Activated naive CD4-positive, alpha-beta T cell treated with anti-CD3 and anti-CD28 coated beads, Interleukin-2, amount 10 ng/mL, durations not matched to agents 7 days and 5 days (primary cell): ENCODE measurements around the gene C10orf105.
A peak's percentile ranks its signal among the peaks of the same experiment; 100 is the strongest.

Experiments
- CTCF ChIA-PET: fragments of 350-600 bp; sonication (Branson Sonifier 250); formaldehyde crosslinking; loops from one replicate; lab custom pipeline; 2021; ENCODE audit warnings: antibody characterized with exemption; lab: Charles Lee
- DNase-seq: peaks from one replicate; pipeline ENCODE4 v3.0.0-alpha.2; 2020
- H3K27ac Mint-ChIP-seq: one replicate; pipeline ENCODE4 v1.8.0; 2021; ENCODE audit warnings: mild to moderate bottlenecking, moderate library complexity, mixed read lengths
- H3K27me3 Mint-ChIP-seq: one replicate; pipeline ENCODE4 v1.8.0; 2021; ENCODE audit warnings: mild to moderate bottlenecking, mixed read lengths
- H3K36me3 Mint-ChIP-seq: one replicate; pipeline ENCODE4 v1.8.0; 2021; ENCODE audit warnings: mixed read lengths
- H3K4me1 Mint-ChIP-seq: one replicate; pipeline ENCODE4 v1.8.0; 2021; ENCODE audit warnings: mixed read lengths
- H3K4me3 Mint-ChIP-seq: one replicate; pipeline ENCODE4 v1.8.0; 2021; ENCODE audit warnings: mild to moderate bottlenecking, moderate library complexity, mixed read lengths
- H3K9me3 Mint-ChIP-seq: one replicate; pipeline ENCODE4 v1.8.0; 2021; ENCODE audit warnings: mixed read lengths

The C10orf105 gene

DNA sequence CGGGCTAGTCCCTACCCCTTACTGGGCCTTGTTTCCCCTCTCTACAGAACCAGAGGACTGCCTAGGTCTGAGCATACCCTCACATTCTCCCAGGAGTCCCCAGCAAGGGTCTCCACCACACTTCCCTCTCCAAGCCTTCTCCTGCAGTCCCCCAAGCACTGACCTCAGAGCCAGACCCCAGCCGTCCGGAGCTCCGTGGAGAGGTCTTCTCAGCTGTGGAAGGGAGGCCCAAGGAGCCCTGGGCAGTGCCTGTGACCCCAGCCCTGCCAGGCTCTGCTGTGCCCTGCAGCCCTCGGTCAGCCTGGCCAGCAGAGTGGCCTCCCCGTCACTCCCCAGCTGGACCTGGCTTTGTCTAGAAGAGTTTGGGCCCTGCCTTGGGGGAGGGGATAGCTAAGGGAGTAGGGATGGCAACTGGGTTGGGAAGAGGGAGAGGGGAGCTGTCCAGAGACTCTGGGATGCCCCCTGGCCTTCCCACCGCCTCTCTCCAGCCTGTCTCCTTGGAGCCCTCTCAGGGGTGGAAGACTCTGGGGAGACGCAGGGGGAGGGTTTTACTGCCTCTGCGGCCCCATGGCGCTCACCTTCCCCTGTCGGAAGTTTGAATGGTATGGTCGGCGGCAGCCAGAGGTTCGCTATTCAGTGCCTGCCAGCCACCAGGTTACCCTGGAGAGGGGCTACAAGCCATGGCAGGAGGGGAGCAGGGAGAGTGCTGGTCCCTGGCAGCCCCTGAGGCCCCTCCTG, at the start of gene C10orf105:
TSS of gene C10orf105 (minus strand) at position 315 of the 738 bp plus-strand sequence. CDS start 3,441 bp downstream, outside the sequence.
- Mint-ChIP-seq H3K4me1 (peaks cover 43% of the 10 kb centered on the region), H3K9me3 (no peaks in the 10 kb centered on the region), H3K36me3 (peaks cover 3% of the 10 kb centered on the region), H3K27me3 (peaks cover 11% of the 10 kb centered on the region), H3K27ac (no peak within 1 kb of the TSS), H3K4me3 (no peak within 1 kb of the TSS)
- DNase-seq: no peak
- CTCF ChIA-PET: interaction anchor here (1.0 to 4.5 kb wide), 4 partner anchors 11 to 54 kb away, joined by 3 to 31 read pairs (median 13); partner anchors contain the start of gene VSIR

GRCh38 chr10:71767420-71768035, 48.0 kb upstream of the C10orf105 start:
- peak overlapping the region; percentile 34 for H3K4me3 Mint-ChIP-seq
- no peaks in the 10 kb centered on the region for H3K27me3 Mint-ChIP-seq
- H3K4me1 Mint-ChIP-seq: peaks cover 86% of the 10 kb centered on the region
- CTCF ChIA-PET: interaction anchor here (0.8 to 4.3 kb wide), 9 partner anchors 11 to 375 kb away, joined by 3 to 25 read pairs (median 5); no protein-coding TSS in a partner anchor
- H3K36me3 Mint-ChIP-seq: peaks cover 74% of the 10 kb centered on the region
- H3K27ac Mint-ChIP-seq: peak overlapping the region; percentile 94
- no peaks in the 10 kb centered on the region for H3K9me3 Mint-ChIP-seq
- no peak for DNase-seq

DNA sequence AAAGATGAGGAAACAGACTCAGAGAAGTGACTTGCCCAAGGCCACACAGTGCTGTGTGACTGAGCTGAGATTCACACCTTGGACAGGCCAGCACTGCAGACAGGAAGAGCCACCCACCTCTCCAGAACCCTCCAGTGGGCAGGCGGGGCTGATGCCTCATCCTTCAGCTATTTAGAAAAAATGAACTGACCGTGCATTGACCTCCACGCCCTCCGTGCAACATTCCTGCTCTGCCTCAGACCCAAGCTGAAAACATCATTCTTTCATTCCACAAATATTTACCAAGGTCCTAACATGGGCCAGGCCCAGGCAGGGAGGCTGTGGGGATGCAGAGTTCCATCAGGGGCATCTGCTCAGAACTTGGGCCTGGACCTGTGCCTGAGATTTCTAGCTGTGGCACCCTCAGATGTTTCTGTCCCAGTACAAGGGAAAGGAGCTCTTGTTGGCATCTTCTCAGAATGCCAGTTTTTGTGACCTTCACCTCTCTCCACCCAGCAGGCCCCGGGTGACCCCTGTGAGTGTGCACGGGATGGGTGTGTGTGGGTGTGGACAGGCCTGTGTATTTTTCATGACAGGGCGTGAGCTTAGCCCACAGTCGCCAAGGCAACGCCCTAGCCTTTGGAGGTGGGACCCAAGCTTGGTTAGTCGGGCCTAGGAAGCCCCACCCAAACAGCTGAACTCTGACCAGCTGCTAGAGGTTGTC, 47.3 kb upstream of the C10orf105 start:
- H3K4me1 Mint-ChIP-seq: peaks cover 88% of the 10 kb centered on the region
- no peaks in the 10 kb centered on the region for H3K27me3 Mint-ChIP-seq
- H3K4me3 Mint-ChIP-seq: no peak overlapping the region
- peak overlapping the region; percentile 94 for H3K27ac Mint-ChIP-seq
- peak; percentile 41 for DNase-seq
- CTCF ChIA-PET: interaction anchor here (0.8 to 4.3 kb wide), 6 partner anchors 11 to 374 kb away, joined by 3 to 25 read pairs (median 4); no protein-coding TSS in a partner anchor
- H3K9me3 Mint-ChIP-seq: no peaks in the 10 kb centered on the region
- peaks cover 70% of the 10 kb centered on the region for H3K36me3 Mint-ChIP-seq

GRCh38 chr10:71765906-71766716, 46.5 kb upstream of the C10orf105 start:
- Mint-ChIP-seq H3K27ac (peak overlapping the region; percentile 79), H3K4me3 (no peak overlapping the region), H3K4me1 (peaks cover 89% of the 10 kb centered on the region), H3K36me3 (peaks cover 69% of the 10 kb centered on the region), H3K9me3 (no peaks in the 10 kb centered on the region), H3K27me3 (no peaks in the 10 kb centered on the region)
- no peak for DNase-seq
- CTCF ChIA-PET: interaction anchor here (1.1 to 4.3 kb wide), 3 partner anchors 10 to 373 kb away, joined by 3 to 25 read pairs (median 6); no protein-coding TSS in a partner anchor

DNA sequence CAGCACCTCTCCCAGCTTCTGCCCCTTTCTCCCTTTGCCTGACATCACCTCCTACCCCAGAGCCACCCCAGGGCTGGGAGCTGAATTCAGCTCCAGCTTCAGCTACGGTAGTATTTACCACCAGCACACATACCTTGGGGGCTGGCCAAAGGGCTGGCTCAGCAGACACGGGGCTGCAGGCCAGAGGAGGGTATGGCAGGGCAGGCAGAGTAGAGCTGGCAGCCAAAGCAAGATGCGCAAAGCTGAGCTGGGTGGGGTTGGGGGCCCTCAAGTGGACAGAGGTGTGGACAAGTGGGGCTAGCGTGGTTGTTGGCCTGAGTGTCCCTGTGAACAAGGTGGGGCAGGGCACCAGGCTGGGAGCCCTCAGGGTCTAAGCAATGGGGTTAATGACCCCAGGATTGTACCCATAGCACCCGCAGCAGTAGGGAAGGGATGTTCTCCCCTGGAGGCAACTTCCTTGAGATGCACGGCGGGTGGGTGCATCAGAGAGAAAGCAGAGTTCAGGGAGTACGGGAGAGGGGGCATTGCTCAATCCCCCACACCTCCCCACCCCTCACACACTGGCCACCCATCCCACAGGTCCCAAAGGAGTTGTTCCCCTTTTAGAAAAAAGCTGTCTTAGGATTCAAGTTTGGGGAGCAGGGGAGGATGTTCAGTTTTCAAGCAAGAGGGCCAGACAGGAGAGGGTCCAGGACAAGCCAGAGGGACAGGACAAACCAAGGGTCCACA, 45.8 kb upstream of the C10orf105 start:
- Mint-ChIP-seq H3K27ac (peak overlapping the region; percentile 79), H3K27me3 (no peaks in the 10 kb centered on the region)
- CTCF ChIA-PET: interaction anchor here (1.1 to 4.3 kb wide), 4 partner anchors 8 to 59 kb away, joined by 3 to 25 read pairs (median 9); partner anchors contain the start of gene VSIR

GRCh38 chr10:71763352-71764127, 44.0 kb upstream of the C10orf105 start:
- H3K36me3 Mint-ChIP-seq: peaks cover 68% of the 10 kb centered on the region
- H3K4me3 Mint-ChIP-seq: no peak overlapping the region
- peaks cover 87% of the 10 kb centered on the region for H3K4me1 Mint-ChIP-seq
- H3K9me3 Mint-ChIP-seq: no peaks in the 10 kb centered on the region
- CTCF ChIA-PET: interaction anchor here (0.7 to 3.0 kb wide), 5 partner anchors 10 to 99 kb away, joined by 3 to 15 read pairs (median 4); partner anchors contain the start of gene VSIR
- DNase-seq: no peak
- H3K27me3 Mint-ChIP-seq: no peaks in the 10 kb centered on the region
- H3K27ac Mint-ChIP-seq: peak overlapping the region; percentile 11

More for the DNA sequence above, 45.8 kb upstream of the C10orf105 start:
- Mint-ChIP-seq H3K4me1 (peaks cover 89% of the 10 kb centered on the region), H3K36me3 (peaks cover 71% of the 10 kb centered on the region), H3K4me3 (no peak overlapping the region), H3K9me3 (no peaks in the 10 kb centered on the region)
- no peak for DNase-seq

DNA sequence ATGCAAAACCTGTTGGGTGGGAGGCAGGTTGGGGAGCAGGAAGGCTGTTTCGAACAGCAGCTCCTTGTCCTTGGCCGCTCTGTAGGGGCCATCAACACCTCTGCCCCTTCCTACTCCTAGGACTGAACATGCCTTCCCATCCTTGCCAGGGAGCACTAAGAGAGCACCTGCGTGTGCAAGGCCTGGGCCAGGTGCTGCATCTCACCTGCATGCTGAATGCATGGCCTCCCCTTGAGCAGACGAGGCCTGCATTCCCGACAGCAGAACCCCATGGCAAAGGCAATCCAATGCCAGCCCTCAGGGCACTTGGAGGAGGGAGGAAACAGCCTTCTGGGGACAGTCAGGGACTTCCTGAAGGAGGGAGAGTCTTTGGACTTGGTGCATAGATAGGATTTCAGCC, 42.7 kb upstream of the C10orf105 start:
- Mint-ChIP-seq H3K27me3 (no peaks in the 10 kb centered on the region), H3K36me3 (peaks cover 71% of the 10 kb centered on the region), H3K4me3 (no peak overlapping the region), H3K4me1 (peaks cover 87% of the 10 kb centered on the region), H3K27ac (no peak overlapping the region), H3K9me3 (no peaks in the 10 kb centered on the region)
- no peak for DNase-seq
- CTCF ChIA-PET: interaction anchor here (1.3 to 3.0 kb wide), 4 partner anchors 10 to 65 kb away, joined by 4 to 15 read pairs (median 6); partner anchors contain the start of gene VSIR

DNA sequence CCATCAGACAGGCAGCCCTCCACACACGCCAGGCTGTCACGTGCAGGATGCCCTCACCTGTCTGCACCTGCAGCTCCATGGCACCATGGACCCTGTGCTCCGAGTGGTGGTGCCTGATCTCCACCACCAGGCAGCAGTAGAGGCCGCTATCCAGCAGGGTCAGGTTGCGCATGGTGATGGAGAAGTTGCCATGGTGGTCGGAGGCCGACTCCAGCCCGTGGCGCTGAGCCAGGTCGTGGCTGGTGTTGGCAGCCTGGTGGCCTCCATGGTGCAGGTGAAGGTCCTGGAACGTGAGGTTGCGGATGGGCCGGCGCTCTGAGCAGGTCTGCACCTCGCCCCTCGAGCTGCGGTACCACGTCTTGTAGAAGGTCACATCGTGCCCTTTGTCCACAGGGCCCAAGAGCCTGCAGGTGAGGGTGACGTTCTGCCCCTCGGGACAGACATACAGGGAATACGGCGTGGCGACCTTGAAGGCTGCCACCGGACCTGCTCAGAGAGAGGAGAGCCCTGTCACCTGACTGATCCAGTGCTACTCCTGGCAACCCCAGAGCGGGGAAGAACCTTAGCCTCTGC, 42.0 kb upstream of the C10orf105 start:
- no peaks in the 10 kb centered on the region for H3K27me3 Mint-ChIP-seq
- peaks cover 67% of the 10 kb centered on the region for H3K36me3 Mint-ChIP-seq
- no peak for DNase-seq
- no peaks in the 10 kb centered on the region for H3K9me3 Mint-ChIP-seq
- CTCF ChIA-PET: interaction anchor here (1.0 to 1.3 kb wide), 2 partner anchors 9 to 11 kb away, joined by 3 to 6 read pairs; no protein-coding TSS in a partner anchor
- H3K27ac Mint-ChIP-seq: peak overlapping the region; percentile 70
- H3K4me3 Mint-ChIP-seq: no peak overlapping the region
- peaks cover 87% of the 10 kb centered on the region for H3K4me1 Mint-ChIP-seq

GRCh38 chr10:71761105-71761511, 41.5 kb upstream of the C10orf105 start:
- CTCF ChIA-PET: interaction anchor here (1.0 to 1.3 kb wide), 2 partner anchors 9 to 12 kb away, joined by 3 to 6 read pairs; no protein-coding TSS in a partner anchor
- H3K27ac Mint-ChIP-seq: peak overlapping the region; percentile 70
- H3K4me1 Mint-ChIP-seq: peaks cover 88% of the 10 kb centered on the region
- no peak overlapping the region for H3K4me3 Mint-ChIP-seq
- no peak for DNase-seq
- H3K36me3 Mint-ChIP-seq: peaks cover 68% of the 10 kb centered on the region
- no peaks in the 10 kb centered on the region for H3K9me3 Mint-ChIP-seq
- no peaks in the 10 kb centered on the region for H3K27me3 Mint-ChIP-seq

DNA sequence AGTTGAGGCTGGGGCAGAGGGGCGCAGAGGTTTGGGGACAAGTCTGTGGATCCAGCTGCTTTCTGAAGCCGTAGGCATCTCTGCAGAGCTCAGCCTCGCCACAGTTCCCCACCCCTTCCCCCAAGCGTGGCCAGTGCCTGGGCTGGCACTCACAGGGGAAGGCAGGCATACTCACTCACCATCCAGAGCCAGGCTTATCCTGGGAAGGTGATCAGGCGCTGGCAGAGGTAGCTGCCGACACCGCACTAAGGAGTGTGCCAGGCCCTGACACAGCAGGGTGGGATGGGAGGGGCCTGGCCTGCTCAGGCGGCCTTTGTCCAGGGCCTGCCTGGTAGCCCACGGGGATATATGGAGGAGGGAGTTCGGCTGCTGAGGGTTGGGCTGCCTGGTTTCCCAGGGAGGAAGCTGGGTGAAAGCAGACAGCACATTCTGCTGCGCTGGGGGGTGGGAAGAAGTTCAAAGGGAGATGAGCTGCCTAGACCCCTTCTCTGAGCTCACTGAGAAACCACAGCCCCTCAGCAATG, 37.9 kb upstream of the C10orf105 start:
- H3K9me3 Mint-ChIP-seq: no peaks in the 10 kb centered on the region
- no peaks in the 10 kb centered on the region for H3K27me3 Mint-ChIP-seq
- CTCF ChIA-PET: interaction anchor here (0.7 to 5.1 kb wide), 11 partner anchors 9 to 139 kb away, joined by 3 to 41 read pairs (median 7); partner anchors contain the start of gene VSIR
- peaks cover 93% of the 10 kb centered on the region for H3K4me1 Mint-ChIP-seq
- peaks cover 71% of the 10 kb centered on the region for H3K36me3 Mint-ChIP-seq
- peak overlapping the region; percentile 61 for H3K4me3 Mint-ChIP-seq
- DNase-seq: no peak
- H3K27ac Mint-ChIP-seq: peak overlapping the region; percentile 97

DNA sequence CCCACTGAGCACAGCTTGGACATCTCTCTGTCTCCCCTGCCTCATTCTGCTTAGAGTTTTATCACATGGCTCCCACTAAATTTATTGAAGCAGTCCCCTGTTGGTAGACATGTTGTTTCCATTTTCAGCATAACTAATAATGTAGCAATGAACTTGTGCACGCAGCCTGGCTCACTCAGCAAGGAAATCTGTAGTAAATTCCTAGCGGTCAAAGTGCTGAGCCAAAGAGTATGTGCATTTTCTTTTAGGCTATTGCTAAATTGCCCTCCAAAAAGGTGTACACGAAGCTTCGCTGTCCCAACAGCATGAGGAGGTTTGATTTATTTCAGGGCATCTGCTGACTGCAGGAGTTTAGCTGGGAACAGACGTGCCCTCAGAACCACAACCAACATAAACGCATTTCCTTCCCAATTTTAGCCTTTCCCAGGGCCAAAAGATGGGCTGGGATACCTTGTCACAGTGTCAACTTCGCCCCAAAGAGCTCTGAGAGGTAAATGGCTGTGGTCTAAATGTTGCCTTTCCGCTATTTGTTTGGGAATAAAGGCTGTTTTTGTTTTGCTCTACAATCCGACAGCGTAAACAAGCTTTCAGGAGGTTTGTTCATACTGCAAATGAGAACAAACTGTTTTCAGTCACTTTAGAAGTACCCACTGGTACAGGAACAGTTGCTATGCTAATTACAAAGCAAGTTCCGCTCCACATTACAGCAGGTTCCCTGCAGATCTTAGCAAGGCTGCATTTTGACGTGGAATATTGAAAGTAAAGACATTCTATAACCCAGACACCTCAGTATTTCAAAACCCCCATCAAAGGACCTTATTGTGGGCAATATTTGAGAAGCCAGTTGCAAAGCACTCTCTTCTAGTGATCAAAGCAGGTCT, 37.0 kb upstream of the C10orf105 start:
- Mint-ChIP-seq H3K4me3 (peak overlapping the region; percentile 61), H3K36me3 (peaks cover 76% of the 10 kb centered on the region), H3K27ac (peak overlapping the region; percentile 97), H3K4me1 (peaks cover 94% of the 10 kb centered on the region), H3K27me3 (no peaks in the 10 kb centered on the region), H3K9me3 (no peaks in the 10 kb centered on the region)
- no peak for DNase-seq
- CTCF ChIA-PET: interaction anchor here (0.8 to 5.1 kb wide), 12 partner anchors 8 to 62 kb away, joined by 3 to 41 read pairs (median 7); partner anchors contain the start of gene VSIR
